LHCN-M2 (cell line): Measurements from ENCODE around the gene NADK2. TPM values are rescaled to one million over a fixed set of nuclear protein-coding genes. Genes with fewer than 3 reads are reported as not detected.
"Not testable (repeated sequence)": the region's sequence is repeated elsewhere in the genome, so short reads cannot be mapped to it uniquely, and the experiment has no call there.

Source experiments
- DNase-seq: peaks from one replicate; pipeline ENCODE4 v3.0.0-alpha.2; 2012; ENCODE audit warnings: low read depth
- polyA plus RNA-seq: library from polyadenylated mRNA; unstranded; fragments of >200 nt; gene quantifications from one replicate; pipeline ENCODE4 v1.2.1, GENCODE V29; 2012; ENCODE audit warnings: missing spikeins
- total RNA-seq: library from RNA; depleted of rRNA; stranded (reverse); fragments of >200 nt; gene quantifications from 2 replicates; pipeline ENCODE4 v1.2.3, GENCODE V29; 2014; rRNA removed

NADK2 gene
- 20.5 and 22.2 TPM in 2 replicates for total RNA-seq
- 7.2 TPM for polyA plus RNA-seq

GRCh38 chr5:36241631-36242533, at the start of gene NADK2:
TSS of gene NADK2 (minus strand) at chr5:36241925. CDS start at chr5:36241798, 127 bp downstream.
- peak; percentile 97 for DNase-seq

GRCh38 chr5:36285837-36286615, 44.3 kb upstream of the NADK2 start:
- no peak for DNase-seq

DNA sequence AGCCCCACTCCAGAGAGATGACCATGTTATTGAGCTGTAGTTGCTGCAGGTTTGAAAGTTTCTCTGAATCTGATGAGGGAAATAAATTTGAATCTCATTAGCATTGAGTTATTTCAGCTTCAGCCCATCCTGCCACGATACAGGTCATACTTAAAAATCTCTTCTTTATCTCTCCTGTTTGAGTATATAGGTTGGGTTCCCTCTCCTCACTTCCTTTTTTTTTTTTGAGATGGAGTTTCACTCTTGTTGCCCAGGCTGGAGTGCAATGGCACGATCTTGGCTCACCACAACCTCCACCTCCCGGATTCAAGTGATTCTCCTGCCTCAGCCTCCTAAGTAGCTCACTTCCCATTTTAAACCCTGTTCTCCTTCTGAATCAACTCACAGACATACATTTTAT, 42.0 kb upstream of the NADK2 start:
- DNase-seq = not testable (repeated sequence)

DNA sequence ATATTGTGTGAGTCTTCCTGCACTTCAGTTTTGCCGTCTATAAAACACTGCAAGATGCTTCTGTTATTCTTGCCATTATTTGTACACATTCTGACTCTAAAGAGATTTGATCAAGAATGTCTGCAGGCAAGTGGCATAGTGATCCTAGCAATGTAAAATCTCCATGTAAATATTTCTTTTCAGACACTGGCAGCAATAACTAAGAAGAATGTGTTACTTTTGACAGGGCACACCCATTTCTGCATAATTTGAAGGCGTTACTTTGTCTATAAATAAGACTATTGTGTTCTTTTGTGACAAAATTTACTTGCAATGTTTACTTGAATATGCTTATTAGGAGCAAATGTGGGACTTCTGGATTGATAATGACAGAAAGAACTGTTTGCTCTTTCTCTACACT, 39.9 kb upstream of the NADK2 start:
- no peak for DNase-seq

GRCh38 chr5:36279054-36279698, 37.5 kb upstream of the NADK2 start:
- DNase-seq = peak; percentile 82

- DNase-seq = no peak
These were observed 35.9 kb upstream of the NADK2 start for GRCh38 chr5:36277521-36278176.

- no peak for DNase-seq
These were observed 35.1 kb upstream of the NADK2 start for GRCh38 chr5:36276864-36277263.

DNA sequence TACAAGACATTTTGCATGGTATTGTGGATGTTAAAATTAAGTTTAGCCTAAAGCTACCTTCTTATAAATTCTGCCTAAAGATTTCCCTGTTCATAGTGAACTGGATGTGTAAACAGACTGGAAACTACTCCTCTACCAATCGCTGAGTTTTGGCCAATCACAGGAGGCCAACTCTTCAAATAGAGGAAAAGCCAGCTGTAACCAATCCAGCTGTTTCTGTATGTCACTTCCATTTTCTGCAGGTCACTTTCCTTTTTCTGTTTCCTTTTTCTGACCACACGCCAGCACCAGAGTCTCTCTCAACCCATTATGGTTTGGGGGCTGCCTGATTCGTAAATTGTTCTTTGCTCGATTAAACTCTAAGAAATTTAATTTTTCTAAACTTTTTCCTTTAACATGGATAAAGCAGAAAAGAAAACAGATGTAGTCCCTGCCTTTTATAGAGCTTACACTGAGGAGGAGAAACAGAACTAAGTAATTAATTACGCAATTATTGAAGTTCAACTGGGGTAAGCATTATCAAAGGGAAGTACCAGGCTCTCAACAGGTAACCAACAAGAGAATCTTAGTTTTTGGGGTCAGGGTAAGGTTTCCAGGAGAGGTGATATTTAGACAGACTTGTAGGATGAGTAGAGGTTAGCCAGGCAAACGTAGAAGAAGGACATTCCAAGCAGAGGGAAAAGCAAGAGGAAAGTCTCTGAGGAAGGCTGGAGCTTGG, 32.2 kb upstream of the NADK2 start:
- peak; percentile 89 for DNase-seq

DNA sequence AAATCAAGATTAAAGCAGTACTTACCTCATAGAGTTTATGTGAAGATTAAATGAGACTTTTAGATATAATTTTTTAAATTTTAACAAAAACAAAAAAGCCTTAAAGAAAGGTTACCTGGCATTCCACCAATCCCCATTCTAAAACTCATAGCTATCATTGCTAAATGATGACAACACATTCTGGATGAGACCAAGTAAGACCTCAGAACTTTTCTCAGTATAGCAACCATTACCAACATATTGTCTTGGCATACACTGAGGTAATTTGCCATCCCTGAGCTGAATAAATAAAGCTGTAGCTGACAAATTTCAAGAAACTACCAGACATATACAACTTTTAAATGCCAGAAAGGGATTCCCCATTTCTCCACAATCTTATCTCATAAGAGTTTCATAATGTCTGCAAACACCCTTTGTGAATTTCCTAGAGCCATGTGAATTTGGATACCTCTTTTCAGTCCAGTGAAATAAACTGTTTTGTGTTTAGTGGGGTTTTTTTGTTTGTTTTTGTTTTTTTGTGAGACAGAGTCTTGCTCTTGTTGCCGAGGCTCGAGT, 30.5 kb upstream of the NADK2 start:
- no peak for DNase-seq

DNA sequence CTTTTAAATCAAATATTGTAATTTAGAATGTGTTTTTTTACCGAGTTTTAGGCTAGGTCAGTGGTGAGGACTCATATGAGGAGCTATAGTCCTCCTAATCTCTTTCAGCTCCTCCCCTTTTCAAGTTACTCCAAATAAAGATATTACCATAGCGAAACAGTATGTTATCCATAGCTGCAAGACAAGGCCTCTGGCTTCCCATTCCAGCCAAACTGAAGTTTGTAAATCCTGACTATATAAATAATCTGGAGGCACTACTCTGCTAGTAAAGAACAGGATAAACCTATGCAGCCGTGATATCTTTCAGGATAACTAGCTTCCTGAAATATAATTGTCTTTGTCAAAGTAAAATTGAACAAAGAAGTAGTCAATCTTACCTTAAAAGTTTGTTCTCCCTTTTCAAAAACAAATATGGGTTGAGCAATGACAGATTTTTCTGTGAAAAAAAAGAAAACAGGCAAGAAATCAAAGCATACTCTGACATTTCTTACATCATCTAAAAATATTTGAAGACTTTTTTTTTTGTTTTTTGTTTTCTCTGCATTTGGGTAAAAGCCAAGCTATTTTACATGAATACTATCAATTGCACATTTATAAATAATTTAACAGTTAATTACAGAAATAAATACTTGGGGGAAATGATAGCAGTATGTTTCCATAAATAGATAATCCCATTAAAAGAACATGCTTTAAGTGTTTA, 29.3 kb upstream of the NADK2 start:
- no peak for DNase-seq

- no peak for DNase-seq
These were observed 28.4 kb upstream of the NADK2 start for GRCh38 chr5:36270175-36270574.

DNA sequence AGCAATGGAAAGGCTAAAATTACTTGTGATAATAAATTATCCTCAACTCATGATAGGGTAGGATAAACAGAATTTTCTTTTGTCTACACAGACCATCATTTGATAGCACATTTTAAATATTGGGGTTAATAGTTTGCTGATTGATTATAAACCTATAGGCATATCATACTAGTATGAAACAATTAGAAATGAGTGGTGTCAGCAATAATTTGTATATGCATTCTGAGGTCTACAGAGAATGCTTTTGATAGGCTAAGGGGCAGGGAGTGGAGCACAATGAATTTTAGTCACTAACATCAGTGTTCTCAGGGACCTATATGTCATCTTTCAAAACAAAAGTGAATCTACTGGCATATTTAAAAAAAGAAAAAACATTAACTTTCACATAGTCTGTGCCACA, 27.8 kb upstream of the NADK2 start:
- no peak for DNase-seq

DNA sequence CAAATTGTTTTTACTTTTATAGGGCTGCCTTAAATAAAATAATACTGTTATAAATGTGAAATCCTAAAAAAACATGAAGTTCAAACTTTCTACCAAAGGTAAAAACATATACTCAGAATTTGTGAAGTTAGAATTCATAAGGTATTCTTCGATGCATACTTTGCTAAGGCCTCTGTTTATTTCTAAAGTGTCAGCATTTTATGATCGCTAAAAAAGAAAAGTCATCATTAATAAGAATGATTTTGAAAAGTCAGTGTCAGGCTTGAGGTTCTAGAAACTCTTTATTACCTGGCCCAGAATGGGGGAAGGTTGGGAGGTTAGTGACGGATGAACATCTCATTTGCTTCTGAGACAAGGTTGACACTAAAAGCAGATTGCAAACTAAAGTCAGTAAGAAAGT, 26.2 kb upstream of the NADK2 start:
- no peak for DNase-seq

DNA sequence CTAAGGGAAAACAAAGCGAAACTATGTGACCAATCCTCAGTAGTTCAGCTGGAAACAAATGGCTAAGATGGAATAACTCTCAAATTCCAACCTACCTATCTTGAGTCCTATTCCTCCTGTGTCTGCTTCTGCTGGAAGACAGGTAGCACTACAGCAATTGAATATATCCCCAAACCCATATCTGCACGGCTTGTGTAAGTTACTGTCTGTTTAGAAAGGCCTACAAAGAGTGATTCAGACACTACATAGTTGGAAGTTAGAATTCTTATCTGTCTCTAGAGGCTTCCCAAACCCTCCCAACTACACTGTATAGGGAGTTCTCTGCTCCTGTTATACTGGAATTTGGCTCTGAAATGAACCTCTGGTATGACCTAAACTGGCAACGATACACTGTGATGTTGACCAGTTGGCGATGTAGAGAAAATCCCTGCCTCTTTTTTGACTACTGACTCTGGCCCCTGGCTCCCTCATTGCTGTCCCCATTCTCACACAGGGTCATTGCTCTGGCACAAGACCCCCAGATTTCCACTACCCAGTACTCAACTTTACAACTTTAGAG, 22.6 kb upstream of the NADK2 start:
- no peak for DNase-seq

DNA sequence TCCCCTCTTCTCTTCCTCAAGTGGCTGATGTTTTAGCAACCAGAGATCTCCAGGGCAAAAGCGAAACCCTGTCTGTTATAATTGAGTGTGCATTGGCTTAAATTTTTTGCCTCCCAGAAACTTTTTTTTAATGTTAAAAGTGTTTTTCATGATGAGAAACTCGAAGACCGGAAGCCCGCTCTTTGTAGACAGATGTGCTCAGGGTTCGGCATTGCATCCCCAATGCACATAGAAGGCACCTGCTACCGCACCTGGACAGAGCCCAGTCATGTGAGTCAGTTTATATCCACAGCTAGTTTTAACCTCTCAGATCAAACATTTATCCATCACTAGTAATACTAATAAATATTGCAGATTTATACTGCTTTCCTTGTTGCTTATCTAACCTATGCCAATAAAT, 19.5 kb upstream of the NADK2 start:
- no peak for DNase-seq

GRCh38 chr5:36253575-36253974, 11.8 kb upstream of the NADK2 start:
- DNase-seq = peak; percentile 37

DNA sequence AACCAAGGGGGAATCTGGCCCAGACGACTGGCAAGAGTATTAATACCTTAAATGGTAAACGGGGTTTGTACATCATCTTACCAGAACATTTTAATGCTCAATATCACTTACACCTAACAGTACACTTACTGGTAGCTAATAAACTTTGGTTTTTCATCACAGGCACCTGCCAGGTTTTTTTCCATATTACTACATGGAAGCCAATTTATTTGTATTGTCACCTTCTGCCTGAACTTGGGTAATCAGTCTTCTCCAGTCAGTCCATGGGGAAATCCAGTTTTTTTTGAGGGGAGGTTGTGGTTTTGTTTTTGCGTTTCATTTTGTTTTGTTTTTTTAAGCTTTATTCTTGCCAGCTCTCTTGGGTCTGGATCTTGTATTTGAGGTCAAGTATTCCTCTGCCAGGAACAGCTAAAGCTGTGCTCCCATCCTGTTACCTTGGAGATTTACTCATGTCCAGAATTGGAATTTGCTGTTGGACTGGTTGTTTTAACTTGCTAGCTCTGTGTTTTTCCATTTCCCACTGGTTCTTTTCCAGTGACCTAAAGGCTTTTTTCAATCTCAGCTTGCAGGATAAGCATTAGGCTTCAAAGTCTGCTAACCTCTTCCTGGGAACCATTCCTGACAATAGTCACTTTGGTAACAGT, 11.1 kb upstream of the NADK2 start:
- DNase-seq = peak; percentile 58

- DNase-seq = no peak
These were observed 9.5 kb upstream of the NADK2 start for GRCh38 chr5:36251218-36251617.

- DNase-seq = no peak
These were observed 8.7 kb upstream of the NADK2 start for GRCh38 chr5:36250427-36250826.
